ENCODE measurements around the gene FAM219A.
"Not testable (repeated sequence)": the region's sequence is repeated elsewhere in the genome, so short reads cannot be mapped to it uniquely, and the experiment has no call there.

The FAM219A gene

DNA sequence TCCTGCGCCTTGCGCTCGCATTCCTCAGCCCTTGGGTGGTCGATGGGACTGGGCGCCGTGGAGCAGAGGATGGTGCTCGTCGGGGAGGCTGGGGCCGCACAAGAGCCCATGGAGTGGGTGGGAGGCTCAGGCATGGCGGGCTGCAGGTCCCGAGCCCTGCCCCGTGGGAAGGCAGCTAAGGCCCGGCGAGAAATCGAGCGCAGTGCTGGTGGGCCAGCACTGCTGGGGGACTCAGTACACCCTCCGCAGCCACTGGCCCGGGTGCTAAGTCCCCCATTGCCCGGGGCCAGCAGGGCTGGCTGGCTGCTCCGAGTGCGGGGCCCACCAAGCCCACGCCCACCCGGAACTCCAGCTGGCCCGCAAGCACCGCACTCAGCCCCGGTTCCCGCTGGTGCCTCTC lies 24.4 kb upstream of the FAM219A start:
- not testable (repeated sequence) for DNase-seq

DNA sequence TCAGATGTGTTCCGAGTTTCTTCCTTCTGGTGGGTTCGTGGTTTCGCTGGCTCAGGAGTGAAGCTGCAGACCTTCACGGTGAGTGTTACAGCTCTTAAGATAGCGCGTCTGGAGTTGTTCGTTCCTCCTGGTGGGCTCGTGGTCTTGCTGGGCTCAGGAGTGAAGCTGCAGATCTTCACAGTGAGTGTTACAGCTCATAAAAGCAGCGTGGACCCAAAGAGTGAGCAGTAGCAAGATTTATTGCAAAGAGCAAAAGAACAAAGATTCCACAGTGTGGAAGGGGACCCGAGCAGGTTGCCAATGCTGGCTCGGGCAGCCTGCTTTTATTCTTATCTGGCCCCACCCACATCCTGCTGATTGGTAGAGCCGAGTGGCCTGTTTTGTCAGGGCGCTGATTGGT lies 23.2 kb upstream of the FAM219A start:
- not testable (repeated sequence) for DNase-seq

DNA sequence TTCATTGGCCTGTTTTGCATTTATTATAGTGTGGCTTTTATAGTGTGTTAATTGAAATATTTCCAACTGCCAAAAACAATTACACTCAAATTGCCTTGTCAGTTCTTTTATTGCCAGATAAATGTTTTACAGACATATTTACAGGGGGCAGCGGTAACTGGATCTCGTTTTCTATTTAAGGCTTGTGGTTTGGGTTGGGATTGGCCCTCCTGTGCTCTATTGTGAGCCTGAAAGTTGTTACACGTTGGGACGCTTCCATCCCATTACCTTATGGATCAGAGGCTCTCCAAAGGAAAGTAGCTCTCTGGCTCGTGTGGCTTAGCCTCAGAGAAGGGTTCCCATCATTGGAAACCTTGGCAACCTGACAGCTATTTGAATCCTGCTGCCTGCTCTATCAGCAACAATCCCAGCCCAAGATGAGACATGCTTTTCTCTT lies 21.1 kb upstream of the FAM219A start:
- no peak for DNase-seq

DNA sequence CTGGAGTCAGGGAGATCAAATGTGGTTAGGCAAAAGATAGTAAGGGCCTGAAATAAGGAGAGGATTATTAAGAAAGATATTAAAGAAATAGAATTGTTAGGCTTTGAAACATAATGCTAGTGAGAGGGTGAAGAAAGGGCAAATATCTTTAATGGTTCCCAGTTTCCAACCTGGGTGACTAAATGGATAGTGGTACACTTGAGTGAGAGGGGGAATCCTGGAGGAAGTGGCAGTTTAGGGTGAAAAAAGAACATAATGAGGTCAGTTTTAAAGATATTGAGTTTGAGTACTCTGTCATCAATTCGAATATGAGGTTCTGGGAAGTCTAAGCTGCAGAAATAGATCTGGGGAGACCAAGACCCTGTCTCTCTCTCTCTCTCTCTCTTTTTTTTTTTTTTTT lies 19.2 kb upstream of the FAM219A start:
- DNase-seq, result no peak

DNA sequence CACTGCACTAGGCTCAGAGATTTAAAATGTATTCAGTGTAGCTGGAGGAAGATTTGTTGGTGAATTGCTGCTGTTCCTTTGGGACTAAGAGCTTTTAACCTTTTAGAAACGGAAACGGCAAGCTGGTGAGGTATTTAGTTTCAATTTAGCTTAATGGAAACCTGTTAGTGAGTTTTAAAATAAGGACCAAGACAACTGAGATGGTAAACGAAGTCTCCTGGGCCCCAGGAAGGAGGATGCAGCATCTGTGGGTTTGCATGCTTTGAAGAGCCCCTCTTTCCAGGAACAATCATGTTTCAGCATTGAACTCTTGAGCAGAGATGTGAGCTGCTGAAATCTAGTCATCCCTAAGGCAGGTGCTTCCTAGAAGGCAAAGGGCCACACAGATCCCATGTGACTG lies 16.7 kb upstream of the FAM219A start:
- DNase-seq, result no peak

DNA sequence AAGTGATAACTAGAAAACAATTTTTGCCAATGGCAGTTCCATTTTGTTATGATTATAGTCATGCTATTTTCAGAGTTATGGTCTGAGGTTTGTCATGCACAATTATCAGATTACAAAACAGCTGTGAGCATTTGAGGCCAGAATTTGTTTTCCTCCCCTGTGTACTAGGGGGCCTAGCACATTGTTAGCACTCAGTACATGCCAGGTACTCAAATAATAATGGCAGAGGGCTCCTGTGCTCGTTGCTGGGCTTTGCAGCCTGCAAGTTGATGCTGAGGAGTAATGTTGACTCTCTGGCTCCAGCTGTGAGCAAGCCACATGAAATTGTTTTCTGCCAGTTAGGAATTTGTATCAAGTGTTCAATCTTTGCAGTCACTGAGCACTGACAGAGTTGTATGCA lies 7.1 kb upstream of the FAM219A start:
- DNase-seq, result no peak

DNA sequence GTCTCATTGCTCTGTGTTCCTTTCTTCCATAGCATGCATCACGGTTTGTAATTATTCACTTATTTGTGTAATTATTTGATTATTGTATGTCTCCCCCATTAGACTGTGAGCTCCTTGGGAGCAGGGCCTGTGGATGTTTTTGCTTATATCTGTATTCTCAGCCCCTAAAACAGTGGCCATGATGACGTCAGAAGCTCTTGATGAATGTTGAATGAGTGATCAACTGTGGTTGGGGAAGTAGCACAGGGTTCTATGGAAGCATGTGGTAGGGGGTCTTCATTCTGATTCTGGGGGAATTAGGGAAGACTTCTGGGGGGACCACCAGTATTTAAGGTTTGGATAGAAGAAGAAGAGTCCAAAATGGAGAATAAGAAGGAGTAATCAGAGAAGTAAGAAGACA lies 6.2 kb upstream of the FAM219A start:
- no peak for DNase-seq

DNA sequence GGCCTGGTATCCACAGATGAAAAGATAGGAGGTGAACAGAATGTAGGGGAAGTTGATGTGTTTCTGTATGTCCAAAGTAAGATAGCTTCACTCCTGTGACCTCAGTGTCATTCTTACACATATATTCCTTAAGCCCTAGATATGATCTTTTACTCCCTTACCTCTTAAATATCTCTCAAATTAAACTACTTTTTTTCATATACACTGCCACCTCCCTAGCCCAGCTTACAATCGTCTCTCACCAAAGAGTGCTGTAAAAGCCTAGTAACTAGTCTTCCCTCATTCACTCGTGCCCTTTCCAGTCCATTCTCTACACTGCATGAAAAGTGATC lies 5.5 kb upstream of the FAM219A start:
- DNase-seq, result no peak

DNA sequence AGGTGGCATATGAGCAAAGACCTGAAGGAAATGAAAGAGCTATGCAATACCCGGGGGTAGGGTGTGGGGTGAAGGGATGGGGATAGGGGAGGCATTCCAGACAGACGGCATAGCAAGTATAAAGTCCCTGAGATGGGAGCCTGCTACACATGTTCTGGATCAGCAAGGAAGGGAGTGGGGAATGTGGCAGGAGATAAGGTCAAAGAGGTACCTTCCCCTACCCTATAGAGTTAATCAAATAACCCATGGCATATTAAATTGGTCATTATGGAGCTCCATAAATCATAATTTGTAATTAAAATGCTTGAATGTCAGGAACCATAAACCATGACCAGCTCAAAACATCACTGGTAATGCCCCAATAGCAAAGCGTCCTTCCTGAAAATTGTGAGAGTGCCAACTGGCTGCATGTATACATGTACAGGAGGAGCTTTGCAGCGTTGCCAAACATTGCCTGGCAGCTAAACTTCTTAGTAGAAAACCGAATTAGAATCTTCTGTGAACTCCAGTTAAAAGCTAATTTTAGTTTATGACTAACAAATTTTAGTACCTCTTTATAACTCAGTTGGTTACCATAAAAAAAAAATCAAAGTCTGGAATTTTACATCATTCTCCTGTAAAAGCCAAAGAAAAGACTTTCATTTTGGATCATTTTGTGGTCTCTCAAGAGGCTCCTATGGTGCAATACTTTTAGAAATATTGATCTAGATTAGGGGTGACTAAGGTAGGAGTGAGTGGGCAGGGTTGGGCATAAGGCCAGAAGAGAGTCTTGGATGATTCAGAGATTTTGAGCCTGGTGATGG lies 4.9 kb upstream of the FAM219A start:
- no peak for DNase-seq

DNA sequence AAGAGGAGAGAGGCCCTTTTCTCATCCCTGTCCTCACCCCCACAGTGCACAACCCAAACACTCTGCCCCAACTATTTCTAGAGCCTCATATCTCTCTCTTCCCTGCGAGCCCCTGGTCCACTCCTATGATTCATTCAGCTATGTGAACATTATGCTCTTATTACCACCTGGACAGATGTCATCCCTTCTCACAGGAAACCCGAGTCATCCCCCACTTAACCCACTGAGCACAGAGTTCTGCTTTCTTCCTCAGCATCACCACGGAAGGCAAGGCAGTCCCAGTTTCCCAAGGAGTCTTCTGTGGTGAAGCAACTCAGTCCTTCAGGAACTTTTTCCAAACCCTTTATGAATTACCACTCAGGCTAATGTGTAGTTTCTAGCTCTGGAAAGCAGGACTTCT lies 1.6 kb upstream of the FAM219A start:
- peak; percentile 69 for DNase-seq

DNA sequence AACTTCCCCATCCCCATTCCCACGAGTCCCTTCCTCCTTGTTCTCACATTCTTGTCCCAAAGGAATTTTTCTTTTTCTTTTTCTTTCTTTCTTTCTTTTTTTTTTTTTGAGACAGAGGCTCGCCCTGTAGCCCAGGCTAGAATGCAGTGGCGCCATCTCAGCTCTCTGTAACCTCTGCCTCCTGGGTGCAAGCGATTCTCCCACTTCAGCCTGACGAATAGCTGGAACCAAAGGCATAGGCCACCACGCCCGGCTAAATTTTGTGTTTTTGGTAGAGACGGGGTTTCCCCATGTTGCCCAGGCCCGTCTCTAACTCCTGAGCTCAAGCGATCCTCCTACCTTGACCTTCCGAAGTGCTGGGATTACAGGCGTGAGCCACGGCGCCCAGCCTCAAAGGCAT lies 986 bp upstream of the FAM219A start:
- no peak for DNase-seq

DNA sequence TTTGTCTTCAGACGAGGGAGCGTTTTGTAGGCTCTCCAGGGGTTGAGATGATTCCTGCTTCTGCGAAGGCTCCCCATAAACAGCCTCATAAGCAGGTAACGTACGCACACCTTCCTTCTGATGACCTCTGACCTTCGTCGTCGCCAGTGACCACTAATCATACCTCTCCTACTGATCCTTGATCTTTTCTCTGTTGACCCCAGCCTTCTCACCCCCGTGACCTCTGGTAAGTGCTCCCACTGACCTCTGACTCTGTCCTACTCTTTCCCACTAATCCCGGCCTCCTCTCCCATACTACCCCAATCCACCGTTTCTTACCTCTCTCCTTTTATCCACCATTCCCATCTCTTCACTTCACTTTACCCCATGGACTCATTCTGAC lies 580 bp upstream of the FAM219A start:
- DNase-seq, result peak; percentile 31

DNA sequence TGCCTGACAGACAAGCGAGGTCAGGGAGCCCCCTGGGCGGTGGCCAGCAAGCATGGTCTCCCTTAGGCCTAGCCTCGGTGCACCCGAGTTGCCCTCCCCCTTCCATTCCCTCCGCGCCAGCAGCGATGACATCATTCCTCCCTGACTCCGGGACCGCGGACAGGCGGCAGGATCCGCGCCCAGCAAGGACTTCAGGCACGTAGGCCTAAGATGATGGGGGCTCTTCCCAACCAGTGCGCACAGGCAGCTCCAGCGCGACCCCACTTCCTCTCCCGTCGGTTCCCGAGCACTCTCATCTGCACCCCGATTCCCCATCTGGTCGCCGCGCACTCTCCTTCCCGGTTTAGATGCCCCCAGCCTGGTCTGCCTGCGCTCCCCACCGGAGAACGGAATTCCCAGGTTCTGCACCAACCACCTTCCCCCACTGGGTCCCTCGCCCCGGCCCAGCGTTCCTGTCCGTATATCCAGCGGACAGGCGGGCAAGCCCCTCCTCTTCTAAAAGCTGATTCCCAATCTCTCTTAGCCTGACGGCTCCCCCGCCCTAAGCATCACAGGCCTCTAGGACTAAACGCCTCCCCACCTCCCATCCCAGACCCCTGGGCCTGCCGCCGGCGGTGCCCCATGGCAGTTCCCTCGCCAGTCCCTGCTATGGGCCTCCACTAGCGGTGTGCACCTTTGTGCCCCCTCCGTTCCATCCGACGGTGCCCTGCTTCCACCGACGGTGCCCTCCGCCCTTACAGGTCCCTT lies 931 bp downstream of the FAM219A start:
- peak; percentile 80 for DNase-seq

DNA sequence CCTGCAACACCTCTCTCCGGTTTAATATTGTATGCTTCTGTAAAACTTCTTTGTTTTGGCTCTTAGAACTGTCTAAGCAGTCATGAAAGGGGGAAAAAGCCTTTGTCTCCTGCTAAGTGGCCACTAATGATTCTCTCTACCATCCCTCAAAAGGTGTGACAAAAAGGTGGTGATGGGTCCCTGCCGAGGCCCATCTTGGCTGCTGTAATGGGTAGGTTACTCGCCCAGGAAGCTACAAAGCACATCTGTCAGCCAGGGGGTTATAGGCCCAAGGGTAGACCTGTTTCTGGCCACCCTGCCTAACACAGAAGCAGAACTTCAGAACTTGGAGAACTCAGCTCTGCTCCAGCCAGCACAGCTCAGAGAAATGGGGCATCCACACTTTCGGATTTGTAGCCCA lies 1.6 kb downstream of the FAM219A start:
- no peak for DNase-seq

DNA sequence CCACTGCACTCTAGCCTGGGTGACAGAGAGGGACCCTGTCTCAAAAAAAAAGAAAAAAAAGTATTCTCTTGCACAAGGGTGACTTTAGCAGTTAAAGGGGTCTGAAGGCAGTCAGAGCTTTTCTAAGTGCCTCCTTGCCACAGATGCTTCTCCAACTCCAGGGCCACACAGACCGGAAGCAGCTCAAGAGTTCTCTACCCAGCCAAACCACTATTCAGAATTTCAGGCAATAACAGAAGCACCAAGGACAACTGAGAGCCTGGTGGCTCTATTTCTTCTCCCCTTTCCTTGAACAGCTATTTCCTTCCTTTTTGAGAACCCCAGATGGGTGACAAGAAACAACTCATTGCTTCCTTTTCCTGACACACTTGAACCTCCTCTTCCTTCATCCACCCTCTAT lies 2.2 kb downstream of the FAM219A start:
- DNase-seq, result no peak

DNA sequence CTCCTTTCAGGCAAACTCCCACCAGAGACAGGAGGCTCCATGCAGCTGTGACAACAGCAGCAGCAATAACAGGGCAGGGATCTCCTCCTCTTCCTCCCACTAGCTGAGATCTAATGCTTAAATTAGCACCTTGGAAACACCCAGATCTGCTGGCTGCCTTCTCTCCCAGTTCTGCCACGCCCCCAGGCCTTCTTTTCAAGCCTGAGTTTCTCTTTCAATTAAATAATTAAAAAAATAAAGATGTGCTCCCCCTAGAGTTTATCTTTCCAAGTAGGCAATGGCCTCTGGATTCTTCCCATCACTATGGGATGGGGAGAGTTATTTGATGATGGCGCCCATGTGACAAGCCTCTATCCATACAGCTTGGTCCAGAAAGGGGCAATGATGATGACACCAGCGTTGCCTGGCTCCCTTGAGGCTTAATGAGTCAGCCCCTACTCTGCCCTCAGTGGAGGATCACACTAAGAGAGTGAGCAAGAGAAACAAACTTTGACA lies 3.8 kb downstream of the FAM219A start:
- DNase-seq, result peak; percentile 11

DNA sequence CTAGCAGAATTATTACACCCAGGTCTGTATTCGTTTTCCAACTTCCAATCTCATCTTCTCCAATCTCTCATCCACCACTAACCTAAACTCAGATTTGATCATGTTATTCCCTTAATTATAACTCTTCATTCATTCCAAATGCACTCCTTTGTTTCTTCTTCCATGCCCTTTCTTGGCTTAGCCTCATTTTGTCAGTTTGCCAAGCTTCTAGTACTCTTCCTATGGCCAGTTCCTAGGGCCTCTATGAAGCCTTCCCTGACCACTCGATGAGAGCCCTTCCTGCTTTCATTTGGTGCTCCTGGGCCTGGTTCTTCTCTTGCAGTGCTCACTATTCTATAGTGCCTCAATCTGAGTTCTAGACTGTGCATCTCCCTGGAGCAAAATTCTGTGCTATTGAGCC lies 5.8 kb downstream of the FAM219A start:
- no peak for DNase-seq

DNA sequence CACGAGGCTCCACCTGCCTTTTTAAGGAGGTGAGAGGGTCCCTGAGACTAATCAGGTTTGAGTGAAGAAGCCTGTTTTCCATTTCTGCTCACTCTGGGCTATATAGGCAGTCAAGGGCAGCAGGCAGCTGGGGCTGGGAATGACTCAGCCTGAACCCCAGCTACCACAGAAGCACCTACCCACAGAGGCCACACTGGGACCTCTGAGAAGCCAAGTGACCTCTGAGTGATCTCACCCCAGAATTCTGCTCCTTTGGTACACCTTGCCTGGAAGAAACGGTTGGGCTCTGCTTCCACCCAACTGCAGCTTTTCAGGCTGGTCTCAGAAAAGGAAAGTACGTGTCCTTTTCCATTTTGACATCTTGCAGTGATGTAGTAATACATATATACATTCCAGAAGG lies 6.8 kb downstream of the FAM219A start:
- DNase-seq, result no peak

DNA sequence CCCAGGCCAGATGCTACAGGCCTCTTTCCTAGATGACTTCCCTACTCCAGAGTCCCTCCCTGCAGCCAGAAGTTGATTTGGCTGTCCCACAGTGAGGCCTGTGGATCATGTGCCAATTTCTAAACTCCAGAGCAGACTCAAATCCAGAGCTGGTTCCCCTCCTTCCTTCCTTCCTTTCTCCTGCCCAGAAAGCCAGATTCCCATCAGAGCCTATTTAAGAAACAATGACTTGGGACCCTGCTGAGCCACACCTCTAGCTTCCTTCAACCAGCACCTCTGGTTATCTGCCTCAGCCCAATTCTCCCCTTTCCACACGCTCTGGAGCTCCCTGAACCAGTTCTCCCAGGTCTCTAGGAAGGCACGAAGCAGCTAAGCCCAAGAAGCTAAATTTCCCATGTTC lies 7.2 kb downstream of the FAM219A start:
- no peak for DNase-seq

DNA sequence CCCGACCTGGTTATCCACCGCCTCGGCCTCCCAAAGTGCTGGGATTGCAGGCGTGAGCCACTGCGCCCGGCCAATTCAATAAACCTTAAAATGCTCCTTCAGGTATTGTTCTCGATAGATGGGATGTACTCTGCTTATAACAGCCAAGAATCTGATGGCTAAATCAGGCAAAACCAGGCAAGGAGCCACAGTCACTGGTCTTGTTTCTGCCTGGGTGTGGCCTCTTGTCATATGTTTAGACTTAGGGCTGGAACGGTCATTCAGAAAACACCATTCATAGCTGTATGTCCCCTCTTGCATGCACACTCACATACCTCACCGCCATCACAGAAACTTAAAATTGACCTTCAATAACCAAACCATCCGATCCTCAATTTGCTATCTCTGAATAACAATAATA lies 7.7 kb downstream of the FAM219A start:
- no peak for DNase-seq

DNA sequence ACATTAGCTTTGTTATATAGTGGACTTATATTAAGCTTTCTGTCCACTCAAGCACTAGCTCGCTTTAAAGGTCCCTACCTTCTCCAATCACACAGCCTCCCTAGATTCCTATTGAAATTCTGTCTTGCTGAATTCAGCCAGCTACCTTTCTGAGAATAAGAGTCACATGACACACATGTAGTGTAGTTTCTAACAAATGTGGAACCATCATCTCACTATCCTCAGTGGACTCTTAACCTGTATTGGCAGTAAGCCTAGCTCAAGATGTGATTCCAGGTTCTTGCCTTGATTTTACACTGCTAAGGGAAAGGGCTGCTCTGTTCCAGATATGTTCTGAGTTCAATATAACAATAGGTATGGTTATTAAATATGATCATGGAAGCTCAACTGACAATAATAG lies 11.4 kb downstream of the FAM219A start:
- DNase-seq, result no peak

DNA sequence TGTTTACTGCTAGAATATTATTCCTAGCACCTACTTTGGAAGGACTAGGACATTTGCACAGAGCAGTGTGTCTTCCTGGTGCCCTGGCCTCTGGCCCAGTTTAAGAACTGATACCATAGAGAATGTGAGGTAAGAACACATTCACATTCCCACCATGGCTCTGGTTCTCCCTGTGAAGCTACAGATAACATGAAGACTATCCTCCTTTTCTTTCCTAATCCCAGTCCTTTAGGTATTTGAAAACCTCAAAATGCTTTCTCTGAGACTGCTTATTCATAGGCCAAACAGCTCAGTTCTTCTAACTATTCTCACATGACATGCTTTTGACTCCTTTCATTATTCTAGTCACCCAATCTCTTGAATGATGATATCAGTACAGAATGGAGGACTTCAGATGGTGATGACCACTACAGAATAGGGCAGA lies 11.9 kb downstream of the FAM219A start:
- no peak for DNase-seq

DNA sequence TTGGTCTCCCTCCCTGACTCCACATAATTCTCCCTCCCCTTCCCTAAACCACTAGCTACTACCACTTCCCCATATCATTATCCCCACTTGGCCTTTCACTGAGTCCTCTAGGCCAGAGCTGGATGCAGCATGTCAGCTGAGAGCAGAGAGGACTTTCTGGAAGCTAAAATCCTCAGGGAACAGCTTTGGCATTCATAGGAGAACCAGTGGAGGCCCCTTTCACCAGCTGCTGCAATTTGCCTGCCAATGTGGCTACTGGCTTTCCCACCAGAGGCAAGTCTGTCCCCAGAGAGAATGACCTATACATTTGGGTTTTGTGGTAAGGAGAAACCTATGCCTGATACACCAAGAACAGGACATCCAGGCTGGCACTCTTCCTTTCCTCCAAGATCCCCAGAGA lies 14.4 kb downstream of the FAM219A start:
- no peak for DNase-seq

DNA sequence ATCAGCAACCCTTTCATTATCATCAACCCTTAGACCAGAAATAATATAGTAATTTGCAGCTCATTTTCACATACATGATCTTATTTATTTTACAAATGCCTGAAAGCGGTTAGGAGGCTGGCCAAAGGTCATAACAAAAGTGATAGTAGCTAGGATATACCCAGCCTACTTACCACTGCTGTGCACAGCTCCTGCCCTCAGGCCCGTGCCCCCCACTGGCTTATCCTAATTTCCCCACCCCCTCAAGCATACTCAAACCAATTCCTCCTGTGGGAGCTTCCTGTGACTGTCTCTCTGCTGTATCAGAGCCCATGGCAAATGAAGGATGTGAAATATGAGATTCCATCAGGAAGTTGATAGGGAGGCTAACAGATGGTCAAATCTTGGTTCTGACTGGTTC lies 14.8 kb downstream of the FAM219A start:
- DNase-seq, result no peak

DNA sequence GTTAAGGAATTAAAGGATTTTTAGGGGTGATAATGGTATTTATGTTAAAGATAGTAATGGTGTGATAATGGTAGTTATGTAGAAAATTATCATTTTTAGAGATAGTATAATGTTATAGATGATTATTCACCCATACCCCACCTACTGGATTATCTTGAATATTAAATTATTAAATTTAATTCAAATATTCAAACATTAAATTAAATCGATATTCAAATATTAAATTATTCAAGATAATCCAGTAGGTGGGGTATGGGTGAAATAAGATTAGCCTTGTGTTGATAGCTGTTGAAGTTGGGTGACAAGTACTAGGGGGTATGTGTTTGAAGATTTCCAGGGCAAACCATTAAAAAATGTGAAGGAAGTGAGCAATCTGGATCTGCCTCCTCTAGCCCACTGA lies 15.6 kb downstream of the FAM219A start:
- DNase-seq, result no peak
